ENCODE results near the gene DUS3L.

DUS3L gene

DNA sequence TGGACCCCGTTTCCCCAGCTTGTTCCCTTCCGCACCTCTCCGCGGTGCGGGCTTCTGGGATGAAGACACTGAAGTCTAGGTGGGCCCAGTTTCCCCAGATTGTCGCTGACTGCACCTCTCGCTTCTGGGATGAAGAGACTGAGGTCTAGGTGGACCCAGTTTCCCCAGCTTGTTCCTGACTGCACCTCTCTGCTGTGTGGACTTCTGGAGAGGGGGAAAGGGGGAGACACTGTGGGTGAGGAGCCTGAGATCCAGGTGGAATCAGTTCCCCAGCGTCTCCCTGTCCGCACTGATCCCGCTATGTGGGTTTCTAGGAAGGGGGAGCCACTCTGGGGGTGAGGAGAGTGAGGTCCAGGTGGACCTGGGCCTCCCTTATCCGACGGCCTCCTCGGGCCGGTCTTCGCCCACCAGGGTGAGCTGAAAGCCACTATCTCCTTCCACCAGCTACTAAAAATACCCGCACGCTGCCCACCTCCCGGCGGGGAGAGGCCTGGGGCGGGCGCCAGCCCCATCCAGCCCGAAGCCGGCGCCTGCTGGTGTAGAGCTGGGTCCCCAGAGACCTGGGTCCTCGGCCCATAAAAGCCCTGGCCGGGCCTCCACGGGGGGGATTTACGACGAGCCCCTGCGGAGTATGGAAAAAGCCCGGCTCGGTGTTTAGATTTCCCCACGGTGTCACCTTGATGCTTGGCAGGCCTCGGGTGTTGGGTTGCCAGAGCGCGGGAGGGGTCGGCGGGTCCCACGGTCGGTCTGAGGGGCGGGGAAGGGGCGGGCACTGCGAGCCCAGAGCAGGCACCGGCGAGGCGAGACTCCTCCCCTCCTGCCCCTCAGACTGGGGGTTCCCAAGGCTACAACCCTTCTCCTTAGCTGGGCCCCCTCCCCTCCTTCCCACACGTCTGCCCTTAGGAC is 38.0 kb upstream of the DUS3L start:
- Histone ChIP-seq H3K4me3 (ENCODE audit: low read depth, low read length) (peak overlapping the region; percentile 85), H3K27me3 (ENCODE audit: insufficient read depth, low read length) (no peaks in the 10 kb centered on the region; the same call in 1 of the 2 replicates), H3K79me2 (ENCODE audit: control insufficient read depth, insufficient read depth, low read length, unreplicated experiment) (no peaks in the 10 kb centered on the region), H3K4me1 (ENCODE audit: control insufficient read depth, insufficient read depth, low read length, unreplicated experiment) (peaks cover 2% of the 10 kb centered on the region), H3K36me3 (ENCODE audit: insufficient read depth, low read length) (no peaks in the 10 kb centered on the region), H2AFZ (ENCODE audit: low read length, unreplicated experiment) (peak overlapping the region; percentile 25), H3K27ac (ENCODE audit: low read depth, low read length) (peak overlapping the region; percentile 26)

GRCh38 chr19:5827891-5828660 is 37.1 kb upstream of the DUS3L start:
- Histone ChIP-seq H3K27me3 (ENCODE audit: insufficient read depth, low read length) (no peaks in the 10 kb centered on the region; the same call in 1 of the 2 replicates), H3K36me3 (ENCODE audit: insufficient read depth, low read length) (no peaks in the 10 kb centered on the region), H3K27ac (ENCODE audit: low read depth, low read length) (peak overlapping the region; percentile 26), H3K79me2 (ENCODE audit: control insufficient read depth, insufficient read depth, low read length, unreplicated experiment) (no peaks in the 10 kb centered on the region), H3K4me3 (ENCODE audit: low read depth, low read length) (peak overlapping the region; percentile 85), H3K4me1 (ENCODE audit: control insufficient read depth, insufficient read depth, low read length, unreplicated experiment) (peaks cover 2% of the 10 kb centered on the region), H2AFZ (ENCODE audit: low read length, unreplicated experiment) (no peak overlapping the region)

- H3K4me1 ChIP-seq (ENCODE audit: control insufficient read depth, insufficient read depth, low read length, unreplicated experiment): peaks cover 2% of the 10 kb centered on the region
- peak overlapping the region; percentile 62 for H3K4me3 ChIP-seq (ENCODE audit: low read depth, low read length)
- no peak overlapping the region; the same call in 1 of the 2 replicates for H3K27ac ChIP-seq (ENCODE audit: low read depth, low read length)
- no peaks in the 10 kb centered on the region for H3K36me3 ChIP-seq (ENCODE audit: insufficient read depth, low read length)
- no peaks in the 10 kb centered on the region for H3K79me2 ChIP-seq (ENCODE audit: control insufficient read depth, insufficient read depth, low read length, unreplicated experiment)
- H3K27me3 ChIP-seq (ENCODE audit: insufficient read depth, low read length): no peaks in the 10 kb centered on the region; the same call in 1 of the 2 replicates
- no peak overlapping the region for H2AFZ ChIP-seq (ENCODE audit: low read length, unreplicated experiment)
Observed at GRCh38 chr19:5827342-5827890, 36.5 kb upstream of the DUS3L start.

DNA sequence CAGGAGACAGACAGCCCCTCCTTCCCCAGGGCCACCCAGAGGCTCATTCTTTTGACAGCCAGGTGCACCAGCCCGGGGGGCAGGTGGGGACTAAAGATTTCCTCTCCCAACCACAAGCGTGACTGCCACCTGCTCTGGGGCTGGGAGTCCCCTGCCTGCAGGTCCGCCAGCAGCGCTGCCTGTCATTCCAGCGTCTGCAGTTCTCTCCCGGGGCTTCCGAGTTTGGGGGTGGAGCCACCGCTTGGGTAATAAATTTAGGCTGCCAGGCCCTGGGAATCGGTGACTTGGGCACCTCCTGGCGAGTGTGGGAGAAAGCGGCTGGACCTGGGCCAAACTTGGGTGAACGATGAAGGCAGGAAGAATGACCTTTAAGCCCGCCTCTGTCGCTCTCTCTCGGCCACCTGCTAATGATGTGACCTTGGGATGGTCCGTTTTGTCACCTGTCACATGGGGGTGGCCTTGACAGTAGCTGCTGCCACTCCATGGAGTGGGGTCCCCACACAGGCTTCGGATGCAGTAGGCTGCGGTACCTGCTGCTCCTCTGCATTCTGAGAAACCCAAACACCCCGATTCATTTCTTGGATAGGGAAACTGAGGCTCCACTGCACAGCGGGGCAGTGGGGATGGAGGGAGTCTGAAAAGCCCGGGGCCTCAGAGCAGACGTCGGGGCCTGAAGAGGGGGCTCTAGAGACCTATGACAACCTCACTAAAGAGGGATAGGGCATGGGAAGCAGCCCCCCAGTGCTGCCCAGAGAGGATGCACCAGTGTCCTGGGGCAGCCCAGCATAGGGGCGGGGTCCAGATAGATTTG is 35.8 kb upstream of the DUS3L start:
- Histone ChIP-seq H3K27ac (ENCODE audit: low read depth, low read length) (no peak overlapping the region), H3K36me3 (ENCODE audit: insufficient read depth, low read length) (no peaks in the 10 kb centered on the region), H3K79me2 (ENCODE audit: control insufficient read depth, insufficient read depth, low read length, unreplicated experiment) (no peaks in the 10 kb centered on the region), H2AFZ (ENCODE audit: low read length, unreplicated experiment) (no peak overlapping the region), H3K4me3 (ENCODE audit: low read depth, low read length) (peak overlapping the region; percentile 62; the same call in 1 of the 2 replicates), H3K4me1 (ENCODE audit: control insufficient read depth, insufficient read depth, low read length, unreplicated experiment) (peaks cover 2% of the 10 kb centered on the region), H3K27me3 (ENCODE audit: insufficient read depth, low read length) (no peaks in the 10 kb centered on the region; the same call in 1 of the 2 replicates)

DNA sequence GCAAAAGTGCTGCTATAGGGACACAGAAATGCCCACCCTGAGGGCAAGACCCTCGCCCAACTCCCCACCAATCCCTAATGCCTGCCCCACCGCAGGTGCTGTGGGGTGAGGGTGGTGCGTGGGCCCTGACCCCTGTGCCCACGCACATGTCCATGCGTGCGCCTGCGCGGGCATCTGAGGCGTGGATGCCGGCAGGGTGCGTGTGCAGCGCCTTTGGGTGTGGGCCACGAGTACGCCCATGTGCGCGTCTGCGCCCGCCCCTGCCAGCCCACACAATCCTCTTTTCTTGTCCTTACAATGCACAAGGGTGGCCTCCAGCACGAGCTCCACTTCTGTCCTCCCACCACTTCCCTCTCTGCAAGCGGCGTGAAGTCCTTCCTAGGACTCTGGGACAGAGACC is 34.2 kb upstream of the DUS3L start:
- no peaks in the 10 kb centered on the region for H3K79me2 ChIP-seq (ENCODE audit: control insufficient read depth, insufficient read depth, low read length, unreplicated experiment)
- H3K4me3 ChIP-seq (ENCODE audit: low read depth, low read length): no peak overlapping the region
- H3K36me3 ChIP-seq (ENCODE audit: insufficient read depth, low read length): no peaks in the 10 kb centered on the region
- no peak overlapping the region for H3K27ac ChIP-seq (ENCODE audit: low read depth, low read length)
- H3K27me3 ChIP-seq (ENCODE audit: insufficient read depth, low read length): no peaks in the 10 kb centered on the region; the same call in 1 of the 2 replicates
- H3K4me1 ChIP-seq (ENCODE audit: control insufficient read depth, insufficient read depth, low read length, unreplicated experiment): peaks cover 2% of the 10 kb centered on the region
- H2AFZ ChIP-seq (ENCODE audit: low read length, unreplicated experiment): no peak overlapping the region

GRCh38 chr19:5824751-5825150 is 33.8 kb upstream of the DUS3L start:
- Histone ChIP-seq H3K27ac (ENCODE audit: low read depth, low read length) (no peak overlapping the region), H3K4me3 (ENCODE audit: low read depth, low read length) (no peak overlapping the region), H2AFZ (ENCODE audit: low read length, unreplicated experiment) (no peak overlapping the region), H3K4me1 (ENCODE audit: control insufficient read depth, insufficient read depth, low read length, unreplicated experiment) (peaks cover 2% of the 10 kb centered on the region), H3K36me3 (ENCODE audit: insufficient read depth, low read length) (no peaks in the 10 kb centered on the region), H3K79me2 (ENCODE audit: control insufficient read depth, insufficient read depth, low read length, unreplicated experiment) (no peaks in the 10 kb centered on the region), H3K27me3 (ENCODE audit: insufficient read depth, low read length) (no peaks in the 10 kb centered on the region; the same call in 1 of the 2 replicates)

DNA sequence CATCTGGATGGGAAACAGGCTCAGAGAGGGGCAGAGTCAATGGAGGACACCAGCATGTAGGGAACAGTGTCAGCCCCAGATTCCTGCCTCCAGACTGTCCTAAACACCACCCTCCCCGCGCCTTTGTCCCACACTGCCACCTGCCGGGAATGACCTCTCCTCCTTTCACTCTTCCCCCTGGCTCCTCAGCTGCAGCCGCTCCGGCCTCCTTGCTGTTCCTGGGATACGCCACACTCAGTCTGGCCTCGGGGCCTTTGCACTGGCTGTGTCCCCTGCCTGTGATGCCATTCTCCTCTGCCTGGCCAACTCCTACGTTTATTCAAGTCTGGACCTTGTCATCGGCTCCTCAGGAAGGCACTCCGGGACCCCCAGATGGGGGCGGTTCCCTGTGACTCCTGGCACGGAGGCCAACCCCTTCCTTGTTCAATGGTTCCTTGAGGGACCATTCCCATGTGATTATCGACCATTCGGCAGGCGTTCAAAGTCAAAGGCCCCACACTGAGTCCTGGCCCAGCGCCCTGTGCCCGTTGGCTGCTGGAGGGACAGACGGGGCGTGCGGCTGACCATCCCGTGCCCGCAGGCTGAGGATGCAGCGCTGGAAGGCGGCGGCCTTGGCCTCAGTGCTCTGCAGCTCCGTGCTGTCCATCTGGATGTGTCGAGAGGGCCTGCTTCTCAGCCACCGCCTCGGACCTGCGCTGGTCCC is 32.8 kb upstream of the DUS3L start:
- Histone ChIP-seq H3K79me2 (ENCODE audit: control insufficient read depth, insufficient read depth, low read length, unreplicated experiment) (no peaks in the 10 kb centered on the region), H3K4me1 (ENCODE audit: control insufficient read depth, insufficient read depth, low read length, unreplicated experiment) (no peaks in the 10 kb centered on the region), H3K36me3 (ENCODE audit: insufficient read depth, low read length) (no peaks in the 10 kb centered on the region), H3K27ac (ENCODE audit: low read depth, low read length) (no peak overlapping the region), H3K4me3 (ENCODE audit: low read depth, low read length) (no peak overlapping the region), H2AFZ (ENCODE audit: low read length, unreplicated experiment) (no peak overlapping the region), H3K27me3 (ENCODE audit: insufficient read depth, low read length) (no peaks in the 10 kb centered on the region)

DNA sequence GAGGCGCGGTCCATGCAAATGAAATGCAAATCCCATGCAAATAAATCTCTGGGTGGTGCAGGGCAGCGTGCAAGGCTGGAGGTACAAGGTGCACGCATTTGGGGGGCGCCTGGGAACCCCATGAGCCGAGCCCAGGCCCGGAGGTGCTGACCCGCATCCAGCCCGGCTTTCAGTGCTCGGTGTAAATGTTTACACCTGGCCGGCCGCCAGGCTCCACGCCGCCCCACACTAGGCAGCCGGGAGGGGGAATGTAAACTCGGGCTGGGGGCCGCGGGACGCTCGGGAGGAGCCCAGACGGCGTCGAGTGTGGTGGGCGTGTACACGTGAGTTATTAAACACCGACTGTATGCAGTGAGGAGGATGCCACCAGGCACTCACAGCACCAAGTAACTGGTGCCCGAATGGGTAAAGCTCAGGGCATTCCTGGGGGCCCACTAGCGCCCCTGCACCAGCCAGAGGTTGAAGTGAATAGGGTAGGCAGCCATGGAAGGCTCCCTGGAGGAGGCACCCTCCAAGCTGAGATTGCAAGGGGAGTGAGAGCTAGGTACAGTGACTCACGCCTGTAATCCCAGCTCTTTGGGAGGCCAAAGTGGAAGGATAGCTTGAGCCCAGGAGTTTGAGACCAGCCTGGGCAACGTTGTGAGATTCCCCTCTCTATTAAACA is 31.4 kb upstream of the DUS3L start:
- Histone ChIP-seq H3K36me3 (ENCODE audit: insufficient read depth, low read length) (no peaks in the 10 kb centered on the region), H3K27ac (ENCODE audit: low read depth, low read length) (no peak overlapping the region), H3K79me2 (ENCODE audit: control insufficient read depth, insufficient read depth, low read length, unreplicated experiment) (no peaks in the 10 kb centered on the region), H3K27me3 (ENCODE audit: insufficient read depth, low read length) (no peaks in the 10 kb centered on the region), H3K4me1 (ENCODE audit: control insufficient read depth, insufficient read depth, low read length, unreplicated experiment) (no peaks in the 10 kb centered on the region), H2AFZ (ENCODE audit: low read length, unreplicated experiment) (no peak overlapping the region), H3K4me3 (ENCODE audit: low read depth, low read length) (no peak overlapping the region)

DNA sequence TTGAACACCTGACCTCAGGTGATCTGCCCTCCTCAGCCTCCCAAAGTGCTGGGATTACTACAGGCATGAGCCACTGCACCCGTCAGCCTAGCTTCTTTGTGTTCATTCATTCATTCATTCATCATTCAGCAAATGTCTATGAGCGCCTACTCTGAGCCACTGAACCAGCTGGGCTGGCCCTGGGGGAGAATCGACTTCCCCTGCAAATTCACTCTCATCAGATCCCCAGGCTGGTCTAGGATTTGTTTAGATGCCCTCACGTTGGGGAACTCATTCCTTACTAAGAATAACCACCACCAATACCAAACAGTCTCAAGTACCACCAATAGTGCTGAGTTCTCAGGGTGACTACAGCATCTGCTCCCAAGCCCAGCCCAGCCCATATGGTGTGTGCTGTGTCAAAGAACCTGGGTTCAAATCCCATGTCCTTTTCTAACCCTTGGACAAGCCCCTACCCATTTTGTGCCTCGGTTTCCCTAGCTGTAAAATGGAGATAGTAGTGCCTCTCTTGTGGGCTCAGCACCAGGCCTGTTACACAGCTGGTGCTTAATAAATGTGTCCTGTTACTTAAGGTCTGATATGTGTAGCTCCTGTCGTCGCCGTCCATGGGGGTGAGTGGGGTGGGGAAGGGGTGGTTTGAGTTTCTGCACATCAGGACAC is 30.7 kb upstream of the DUS3L start:
- Histone ChIP-seq H3K36me3 (ENCODE audit: insufficient read depth, low read length) (no peaks in the 10 kb centered on the region), H3K27me3 (ENCODE audit: insufficient read depth, low read length) (no peaks in the 10 kb centered on the region), H3K4me3 (ENCODE audit: low read depth, low read length) (no peak overlapping the region)

More for the DNA sequence above, 30.7 kb upstream of the DUS3L start:
- Histone ChIP-seq H3K79me2 (ENCODE audit: control insufficient read depth, insufficient read depth, low read length, unreplicated experiment) (no peaks in the 10 kb centered on the region), H2AFZ (ENCODE audit: low read length, unreplicated experiment) (no peak overlapping the region), H3K4me1 (ENCODE audit: control insufficient read depth, insufficient read depth, low read length, unreplicated experiment) (no peaks in the 10 kb centered on the region), H3K27ac (ENCODE audit: low read depth, low read length) (no peak overlapping the region)
